ENCODE measurements around the gene CARNS1.
"Not testable (repeated sequence)": the region's sequence is repeated elsewhere in the genome, so short reads cannot be mapped to it uniquely, and the experiment has no call there.

- TF ChIP-seq CTCF (IDR thresholded peaks at IDR 0.05; ENCODE audit: poor library complexity); EZH2 (IDR thresholded peaks at IDR 0.05; ENCODE audit: borderline replicate concordance): not testable (repeated sequence)
These were observed 12.4 kb upstream of the CARNS1 start for GRCh38 chr11:67403085-67403484.

All from hepatocyte (in vitro differentiated cells).